Nucleus accumbens (tissue), 56 donors: Measurements from ENCODE around the gene MEIS1.

ENCODE experiments used
- DNase-seq, 56 donors: peaks; one replicate each; lab custom pipeline; 2025; lab: John Stamatoyannopoulos, UW

MEIS1 gene

DNA sequence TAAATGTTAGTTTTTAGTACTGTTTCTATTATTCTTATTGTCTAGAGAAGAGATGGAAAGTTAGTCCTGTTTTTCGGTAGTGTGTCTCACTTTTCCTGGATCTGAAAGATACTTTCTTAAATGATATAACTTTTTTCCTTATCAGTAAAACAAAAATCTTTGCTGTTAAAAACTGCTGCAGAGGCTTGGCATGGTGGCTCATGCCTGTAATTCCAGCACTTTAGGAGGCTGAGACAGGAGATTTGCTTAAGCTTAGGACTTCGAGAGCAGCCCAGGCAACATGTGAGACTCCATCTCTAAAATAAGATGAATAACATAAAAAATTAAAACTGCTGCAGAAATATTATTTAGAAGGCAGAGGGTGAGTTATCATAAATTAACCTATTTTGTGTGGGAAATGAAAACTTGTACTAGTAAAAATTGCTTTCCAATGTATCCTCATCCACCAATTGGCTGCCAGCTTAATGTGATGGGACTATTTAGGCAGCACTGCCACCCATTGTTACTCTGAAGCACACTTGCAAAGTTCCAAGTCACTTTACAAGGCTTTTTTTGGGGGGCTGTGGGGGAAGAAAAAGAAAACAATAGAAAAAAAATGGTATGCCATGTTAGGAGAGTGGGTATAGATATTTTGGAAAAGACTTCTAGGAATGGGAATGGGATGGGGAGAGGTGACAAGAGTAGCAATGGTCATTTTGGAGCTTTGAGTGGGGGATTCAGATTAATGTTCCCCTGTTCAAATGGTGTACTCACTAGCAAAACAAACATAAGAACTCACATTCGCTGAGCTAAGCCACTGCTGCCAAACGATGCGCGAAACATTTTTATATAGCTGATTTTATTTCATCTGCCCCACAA is 62.7 kb downstream of the MEIS1 start:
- DNase-seq, result peak in 1 of 56 donors; percentile 6

DNA sequence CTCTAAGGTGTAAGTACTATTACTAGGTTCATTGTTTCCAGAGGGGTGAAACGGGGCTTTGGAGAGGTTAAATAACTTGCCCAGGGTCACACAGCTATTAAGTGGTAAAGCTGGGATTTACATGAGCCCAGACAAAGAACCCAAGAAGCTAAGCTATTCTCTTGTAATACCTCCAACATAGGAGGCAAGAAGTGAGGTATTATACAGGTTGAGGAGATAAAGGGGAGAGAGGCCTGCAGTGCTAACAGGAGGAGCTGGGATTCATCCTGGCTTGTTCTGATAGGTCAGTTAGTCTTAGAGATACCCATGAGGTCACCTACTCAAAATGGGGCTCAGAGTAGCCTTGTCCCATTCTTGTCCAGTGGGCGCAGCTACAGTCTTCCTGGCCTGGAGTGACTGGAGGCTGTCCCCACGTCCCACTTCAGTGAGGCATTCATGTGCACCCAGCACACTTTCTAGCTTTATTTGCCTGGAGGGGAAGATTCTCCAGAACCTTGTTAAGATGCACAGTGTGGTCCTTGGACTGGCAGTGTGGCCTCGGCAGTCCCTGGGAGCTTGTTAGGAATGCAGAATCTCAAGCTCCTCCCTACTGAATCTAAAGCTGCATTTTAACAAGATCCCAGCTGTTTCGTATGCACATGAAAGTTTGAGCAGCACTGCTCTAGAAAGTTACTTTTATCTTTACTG is 63.5 kb downstream of the MEIS1 start:
- no peak for DNase-seq

- no peak for DNase-seq
Measured at GRCh38 chr2:66501267-66501666, 66.3 kb downstream of the MEIS1 start.

GRCh38 chr2:66506265-66506664 is 71.3 kb downstream of the MEIS1 start:
- DNase-seq, result no peak

DNA sequence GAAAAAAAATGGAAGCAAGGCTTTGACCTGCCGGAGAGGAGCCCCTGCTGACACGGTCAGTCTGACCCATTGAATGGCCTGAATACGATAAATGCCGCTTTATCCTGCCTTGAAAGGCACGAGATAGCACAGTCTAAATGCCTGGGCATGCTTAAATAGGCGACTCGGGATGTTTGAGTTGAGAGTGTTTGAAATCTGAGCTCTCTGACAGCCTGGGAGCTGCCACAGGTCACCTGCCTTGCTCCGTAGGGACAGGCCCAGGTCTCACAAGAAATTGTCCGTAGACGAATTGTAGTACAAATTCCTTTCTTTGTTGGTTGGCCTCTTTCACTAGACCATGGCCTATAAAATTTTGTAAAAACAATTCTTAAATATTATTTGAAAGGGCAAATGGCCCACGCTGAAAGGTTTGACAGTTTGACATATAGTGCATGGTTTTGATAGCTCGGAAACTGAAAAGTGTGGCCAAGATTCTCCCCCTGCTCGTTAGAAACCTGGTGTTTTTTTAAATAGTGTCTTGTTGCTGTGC is 72.8 kb downstream of the MEIS1 start:
- no peak for DNase-seq

DNA sequence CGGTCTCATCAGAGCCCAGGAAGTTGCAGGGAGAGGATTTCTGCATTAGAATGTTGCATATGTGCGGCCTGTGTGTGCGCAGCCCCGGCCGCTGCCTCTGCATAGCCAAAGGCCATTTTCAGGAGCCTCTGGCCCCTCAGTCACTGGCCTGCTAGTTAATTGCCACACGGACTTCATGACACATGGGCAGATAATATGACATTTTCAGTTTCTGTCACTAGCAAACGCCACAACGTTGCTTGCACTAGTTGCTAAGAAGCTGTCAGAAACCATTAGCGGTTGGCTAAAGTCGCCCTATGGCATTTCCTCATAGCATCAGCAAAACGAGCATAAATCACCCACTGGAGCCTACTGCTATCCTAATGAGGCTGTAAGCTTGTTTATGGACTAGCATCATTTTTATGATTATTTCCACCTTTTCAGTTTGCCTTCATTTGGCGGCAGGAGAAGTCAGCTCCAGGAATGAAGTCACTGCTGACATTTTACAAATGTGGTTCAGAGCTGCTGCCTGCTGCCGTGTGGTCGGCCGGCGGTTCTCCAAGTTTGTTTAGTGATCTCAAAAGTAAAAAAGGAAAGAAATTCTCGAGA is 73.7 kb downstream of the MEIS1 start:
- no peak for DNase-seq

DNA sequence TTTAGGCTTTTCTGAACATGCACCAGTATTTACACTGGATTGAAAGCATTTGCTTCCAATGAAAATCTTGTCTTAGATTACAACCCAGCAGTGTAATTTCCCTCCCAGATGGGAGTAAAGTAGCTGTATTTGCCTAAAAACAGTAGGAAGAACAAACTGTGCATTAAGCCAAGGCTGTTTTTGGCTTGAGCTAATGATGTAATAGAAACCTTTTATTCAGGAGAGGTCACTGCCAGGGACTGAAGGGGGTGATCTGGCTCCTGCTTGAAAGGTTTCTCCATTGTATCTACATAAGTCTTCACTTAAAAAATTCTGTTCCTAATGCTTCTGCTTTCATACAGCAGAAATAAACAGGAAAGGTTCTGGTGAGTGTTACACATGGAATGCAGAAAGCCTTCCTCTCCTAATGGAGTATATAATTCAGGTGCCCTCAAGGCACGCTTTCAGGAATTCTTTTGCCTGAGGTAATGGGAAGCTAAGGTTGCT is 74.4 kb downstream of the MEIS1 start:
- no peak for DNase-seq

DNA sequence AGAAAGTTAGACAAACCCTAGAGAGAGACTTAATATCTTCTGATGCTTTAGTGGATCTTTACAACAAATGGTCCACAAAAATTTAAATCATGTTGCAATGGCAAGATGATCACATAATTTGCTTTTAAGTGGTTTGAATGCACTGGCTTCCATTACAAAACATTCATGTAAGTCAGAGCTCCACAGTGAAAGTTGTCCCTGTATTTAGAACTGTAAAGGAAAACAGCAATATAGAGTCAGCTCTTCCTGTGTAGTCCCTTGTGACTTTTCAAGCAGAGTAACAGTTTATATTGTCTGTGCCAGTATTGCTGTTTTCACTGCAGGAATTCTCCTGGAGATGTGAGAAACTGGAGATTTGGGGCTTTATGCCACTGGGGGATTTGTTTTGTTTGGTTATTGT is 77.7 kb downstream of the MEIS1 start:
- no peak for DNase-seq

DNA sequence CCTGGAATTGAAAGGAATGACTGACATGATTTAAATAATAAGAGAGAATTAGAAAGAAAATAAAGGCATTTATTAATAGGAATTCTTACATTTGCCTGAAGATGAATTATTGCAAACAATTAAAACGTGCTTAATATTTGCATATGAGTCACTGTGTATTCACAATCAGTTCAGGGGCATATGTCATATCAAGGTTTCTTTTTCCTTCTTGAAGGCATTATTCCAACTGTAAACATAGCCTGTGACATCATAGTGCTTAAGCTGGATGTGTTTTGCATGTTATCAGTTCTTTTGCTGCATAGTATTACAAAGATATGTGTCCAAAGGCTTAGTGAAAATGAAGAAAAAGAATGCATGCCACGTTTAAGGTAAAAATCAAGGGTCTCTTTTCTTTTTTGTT is 80.8 kb downstream of the MEIS1 start:
- no peak for DNase-seq

DNA sequence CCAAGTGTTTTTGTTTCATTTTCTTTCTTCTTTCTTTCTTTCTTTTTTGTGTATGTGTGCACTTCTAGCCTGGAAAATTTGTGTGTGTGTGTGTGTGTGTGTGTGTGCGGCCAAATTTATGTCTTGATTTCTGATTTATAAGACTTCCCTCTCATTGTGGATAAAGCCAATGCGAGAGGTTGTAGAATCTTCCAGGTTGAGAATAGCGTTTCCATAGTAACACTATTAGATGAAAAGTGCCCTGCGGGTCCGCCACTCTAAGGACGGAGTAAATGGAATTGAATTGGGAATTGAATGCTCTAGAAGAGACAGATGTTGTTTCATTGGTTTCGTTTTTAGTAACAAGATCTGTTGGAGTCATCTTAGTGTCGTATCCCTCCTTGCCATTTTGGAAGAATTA is 81.6 kb downstream of the MEIS1 start:
- DNase-seq, result no peak

DNA sequence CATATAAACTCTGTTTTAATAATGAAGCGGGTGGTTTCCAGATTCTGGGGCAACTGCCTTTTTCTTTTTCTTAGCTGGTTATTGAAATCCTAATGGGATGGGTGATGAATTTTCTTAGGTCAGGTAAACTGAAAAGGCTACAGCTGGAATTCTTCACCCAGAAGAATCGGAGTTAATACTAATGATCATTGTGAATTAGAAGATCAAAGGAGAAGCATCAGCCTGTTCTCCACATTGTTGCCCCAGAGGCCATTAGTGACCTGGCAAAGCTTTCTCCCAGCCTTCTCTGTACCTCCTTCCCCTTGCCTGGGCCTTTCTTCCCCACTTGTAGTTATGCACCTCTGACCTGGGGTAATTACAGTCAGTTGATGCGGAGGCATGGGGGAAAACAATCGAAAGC is 82.8 kb downstream of the MEIS1 start:
- DNase-seq, result no peak

GRCh38 chr2:66519264-66519843 is 84.4 kb downstream of the MEIS1 start:
- no peak for DNase-seq

DNA sequence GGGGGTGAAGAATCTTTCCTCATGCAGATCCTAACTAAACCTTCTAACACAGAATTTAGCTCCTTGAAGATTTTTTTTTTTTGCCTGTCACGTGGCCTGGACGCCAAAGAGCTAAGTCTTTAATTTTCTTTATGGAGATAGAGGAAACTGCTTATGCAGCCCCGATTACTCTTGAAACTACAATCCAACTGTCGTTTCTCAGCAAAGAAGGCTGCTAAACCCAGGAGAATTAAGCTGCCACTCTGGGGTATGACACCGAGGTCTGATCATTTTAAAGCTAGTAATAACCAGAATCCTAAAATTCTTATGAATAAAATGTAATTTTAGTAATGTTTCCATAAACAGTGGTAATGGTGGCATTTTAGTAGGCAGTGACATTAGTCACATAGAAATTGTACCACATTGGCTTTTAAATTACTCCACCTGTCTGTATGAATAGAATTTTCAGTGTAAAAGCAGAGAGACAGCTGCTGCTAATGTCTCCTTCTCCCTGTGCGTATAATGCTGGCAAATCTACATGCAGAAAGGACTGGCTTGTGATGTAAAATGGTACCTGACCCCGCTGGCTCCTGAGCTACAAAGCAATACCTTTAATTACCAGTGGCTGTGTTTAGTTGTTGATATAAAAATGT is 86.5 kb downstream of the MEIS1 start:
- no peak for DNase-seq

DNA sequence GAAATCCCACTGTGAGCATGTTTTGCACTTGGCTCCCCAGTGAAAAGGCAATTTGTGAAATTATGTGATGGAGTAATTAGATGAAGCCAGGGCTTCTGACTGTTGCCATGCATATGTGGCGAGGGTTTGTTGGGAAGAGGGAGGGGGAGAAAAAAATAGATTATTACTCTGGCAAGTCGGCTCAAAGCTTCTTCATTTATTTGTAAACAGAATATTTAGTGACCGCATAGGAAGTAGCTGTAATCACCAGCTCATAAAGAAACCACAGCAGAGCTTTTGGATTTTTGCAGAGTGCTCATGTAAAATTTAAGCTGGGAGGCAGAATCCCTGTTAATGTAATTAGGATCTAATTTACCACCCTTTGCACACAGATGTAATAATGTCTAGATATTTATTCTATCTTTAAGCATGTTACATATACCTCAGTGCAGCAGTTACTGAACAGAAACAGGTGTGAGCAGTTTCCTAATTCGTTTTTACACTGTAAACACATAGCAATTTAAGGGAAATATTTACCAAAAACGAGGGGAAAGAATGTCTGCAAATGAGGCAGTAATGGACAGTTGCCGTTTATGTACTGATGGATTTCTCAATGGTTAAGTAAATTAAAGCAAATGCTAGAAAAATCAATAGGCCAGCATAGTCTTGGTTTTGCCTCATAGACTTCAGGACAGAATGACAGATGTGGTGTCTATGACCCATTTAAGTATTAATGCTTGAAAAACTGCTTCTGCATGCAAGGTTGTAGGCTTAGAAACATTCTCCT is 87.9 kb downstream of the MEIS1 start:
- no peak for DNase-seq

DNA sequence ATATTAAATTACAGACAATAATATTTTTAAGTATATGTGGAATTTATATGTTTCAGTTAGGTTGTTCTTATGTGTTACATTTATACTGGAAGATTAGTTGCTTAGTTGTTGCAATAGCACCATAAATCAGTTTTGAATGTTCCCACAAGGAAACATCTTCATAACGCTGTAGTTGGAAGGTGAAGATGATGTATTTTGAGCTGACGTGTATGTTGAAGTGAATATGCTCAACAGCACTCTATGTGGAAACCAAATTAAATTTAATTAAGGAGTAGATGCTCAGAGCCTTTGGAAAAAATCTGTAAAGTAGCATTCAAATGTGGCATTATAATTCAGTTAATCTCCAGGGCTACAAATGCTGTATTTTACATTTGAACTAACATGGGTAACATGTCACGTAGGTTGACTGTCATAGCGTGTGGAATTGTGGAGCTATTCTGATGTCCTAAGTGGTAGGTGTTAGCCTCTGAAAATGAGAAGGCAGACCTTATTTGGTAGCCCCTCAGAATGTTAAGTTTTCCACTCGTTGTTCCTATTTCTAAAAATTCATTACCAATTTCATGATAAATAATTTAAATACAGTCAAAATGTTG is 88.5 kb downstream of the MEIS1 start:
- DNase-seq, result no peak

DNA sequence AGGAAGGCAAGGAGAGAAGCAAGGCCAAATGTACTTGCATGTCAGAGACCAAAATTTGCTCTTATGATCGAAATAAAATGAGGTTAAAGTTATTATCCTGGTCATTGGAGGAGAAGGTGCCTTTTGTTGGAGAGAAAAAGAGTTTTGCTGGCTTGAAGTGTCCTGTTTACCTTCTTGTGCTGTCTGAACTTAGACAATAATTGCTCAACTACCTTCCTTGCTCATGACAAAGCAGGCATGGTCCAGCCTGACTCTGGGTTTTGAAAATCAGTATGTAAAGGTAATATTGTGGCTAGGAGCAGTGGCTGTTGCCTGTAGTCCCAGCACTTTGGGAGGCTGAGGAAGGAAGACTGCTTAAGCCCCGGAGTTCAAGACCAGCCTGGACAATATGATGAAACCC is 89.1 kb downstream of the MEIS1 start:
- no peak for DNase-seq

DNA sequence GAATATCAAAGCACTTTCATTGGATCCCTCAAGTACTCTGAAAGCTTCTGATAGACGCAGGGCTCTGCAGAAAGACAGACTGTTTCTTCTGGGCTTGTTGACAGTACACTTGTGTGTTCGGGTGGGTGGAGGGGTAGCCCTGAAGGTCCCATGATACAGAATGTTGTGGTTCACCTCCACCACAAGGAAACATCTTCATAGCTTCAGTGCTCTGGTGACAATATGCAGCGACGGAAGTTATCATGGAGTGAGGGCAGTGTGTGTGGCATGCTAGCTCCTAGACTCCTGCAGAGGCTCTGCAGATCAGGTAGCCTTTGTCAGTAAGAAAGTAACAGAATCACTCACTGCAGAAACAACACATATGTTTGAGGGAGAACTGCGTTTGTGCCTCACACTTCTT is 90.7 kb downstream of the MEIS1 start:
- DNase-seq, result no peak

DNA sequence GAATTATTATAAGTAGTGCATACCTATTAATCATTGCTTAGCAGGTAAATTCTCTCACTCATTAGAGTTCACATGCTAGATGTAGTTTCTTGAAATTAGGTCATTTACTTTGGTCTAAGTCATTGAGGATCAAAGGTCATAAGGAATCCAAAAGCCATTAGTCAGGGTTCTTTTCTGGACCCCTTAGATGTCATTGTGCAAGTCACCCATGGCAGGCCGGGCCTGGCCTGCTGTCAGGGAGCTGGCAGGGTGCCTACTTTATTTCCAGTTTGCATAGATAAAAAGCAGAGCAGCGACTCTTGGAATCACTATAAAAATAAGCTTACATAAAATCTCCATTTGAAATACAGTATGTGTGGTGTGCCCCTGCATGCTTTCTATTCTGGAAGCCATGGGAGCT is 91.3 kb downstream of the MEIS1 start:
- DNase-seq, result peak in 1 of 56 donors; percentile 6

DNA sequence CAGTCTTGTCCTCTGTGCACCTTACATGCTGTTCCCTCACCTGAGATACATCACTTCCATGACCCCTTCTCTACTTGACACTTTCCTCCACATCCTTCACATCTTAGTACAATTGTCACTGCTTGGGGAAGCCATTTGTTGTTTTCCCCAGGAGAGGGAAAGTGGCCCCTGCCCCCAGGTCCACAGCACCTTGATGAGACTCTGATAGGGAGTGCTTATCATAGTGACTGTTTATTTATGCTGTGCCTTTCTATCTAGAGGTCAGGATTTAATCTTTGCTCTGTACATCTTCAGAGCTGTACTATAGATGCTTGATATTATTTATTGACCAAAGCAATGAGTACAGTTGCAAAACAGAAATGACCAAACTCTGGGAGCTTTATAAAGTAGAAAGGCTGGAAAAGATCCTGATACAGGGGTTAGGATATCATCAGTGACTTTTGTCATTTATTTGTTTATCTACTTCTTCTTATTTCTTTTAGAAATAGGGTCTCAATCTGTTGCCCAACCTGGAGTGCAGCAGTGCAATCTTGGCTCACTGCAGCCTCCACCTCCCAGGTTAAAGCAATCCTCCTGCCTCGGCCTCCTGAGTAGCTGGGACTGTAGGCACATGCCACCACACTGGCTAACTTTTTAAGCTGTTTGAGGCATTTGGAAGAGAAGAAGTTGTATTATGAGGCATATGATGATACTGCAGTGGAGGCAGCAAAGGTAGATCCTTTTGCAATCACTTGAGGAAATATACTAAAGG is 94.2 kb downstream of the MEIS1 start:
- no peak for DNase-seq
